HEK293 (cell line): Measurements from ENCODE around the gene STARD13.
A peak's percentile ranks its signal among the peaks of the same experiment; 100 is the strongest.

ENCODE experiments used
- BCL11A ChIP-seq: fragments of 450-650 bp; formaldehyde crosslinking; IDR thresholded peaks from 2 replicates; pipeline ENCODE4 v1.5.1; 2016; ENCODE audit warnings: low read depth, missing biosample characterization, missing genetic modification characterization
- EGR2 ChIP-seq: fragments of 450-650 bp; formaldehyde crosslinking; IDR thresholded peaks from 2 replicates; pipeline ENCODE4 v1.5.1; 2016; ENCODE audit warnings: low read depth, missing biosample characterization, missing genetic modification characterization
- OSR2 ChIP-seq: fragments of 450-650 bp; formaldehyde crosslinking; IDR thresholded peaks from 2 replicates; pipeline ENCODE4 v1.5.1; 2016; ENCODE audit warnings: missing biosample characterization, missing genetic modification characterization
- SALL2 ChIP-seq: fragments of 450-650 bp; formaldehyde crosslinking; IDR thresholded peaks from 2 replicates; pipeline ENCODE4 v1.5.0; 2017; ENCODE audit warnings: missing biosample characterization, mild to moderate bottlenecking, missing genetic modification characterization, borderline replicate concordance
- WT1 ChIP-seq: fragments of 450-650 bp; formaldehyde crosslinking; IDR thresholded peaks from 2 replicates; pipeline ENCODE4 v1.5.1; 2016; ENCODE audit warnings: missing biosample characterization, missing genetic modification characterization
- ZBTB17 ChIP-seq: fragments of 450-650 bp; formaldehyde crosslinking; IDR thresholded peaks from 2 replicates; pipeline ENCODE4 v1.5.1; 2016; ENCODE audit warnings: missing biosample characterization, missing genetic modification characterization
- ZBTB6 ChIP-seq: fragments of 450-650 bp; formaldehyde crosslinking; IDR thresholded peaks from 2 replicates; pipeline ENCODE4 v1.5.1; 2017; ENCODE audit warnings: missing biosample characterization, missing genetic modification characterization
- ZBTB8A ChIP-seq: fragments of 450-650 bp; formaldehyde crosslinking; IDR thresholded peaks from 2 replicates; pipeline ENCODE4 v1.5.1; 2016; ENCODE audit warnings: missing biosample characterization, missing genetic modification characterization
- ZEB2 ChIP-seq: fragments of 450-650 bp; formaldehyde crosslinking; IDR thresholded peaks from 2 replicates; pipeline ENCODE4 v1.5.1; 2016; ENCODE audit warnings: missing biosample characterization, missing genetic modification characterization
- ZFHX2 ChIP-seq: fragments of 450-650 bp; formaldehyde crosslinking; conservative IDR thresholded peaks from 2 replicates; pipeline ENCODE4 v1.5.1; 2016; ENCODE audit warnings: missing biosample characterization, missing genetic modification characterization
- ZNF146 ChIP-seq: fragments of 450-650 bp; formaldehyde crosslinking; IDR thresholded peaks from 2 replicates; pipeline ENCODE4 v1.5.1; 2016; ENCODE audit warnings: missing biosample characterization, missing genetic modification characterization
- ZNF155 ChIP-seq: fragments of 450-650 bp; formaldehyde crosslinking; IDR thresholded peaks from 2 replicates; pipeline ENCODE4 v1.5.1; 2016; ENCODE audit warnings: missing biosample characterization, missing genetic modification characterization
- ZNF157 ChIP-seq: fragments of 450-650 bp; formaldehyde crosslinking; IDR thresholded peaks from 2 replicates; pipeline ENCODE4 v1.5.1; 2016; ENCODE audit warnings: missing biosample characterization, missing genetic modification characterization
- ZNF394 ChIP-seq: fragments of 450-650 bp; formaldehyde crosslinking; IDR thresholded peaks from 2 replicates; pipeline ENCODE4 v1.5.1; 2016; ENCODE audit warnings: missing biosample characterization, missing genetic modification characterization, mild to moderate bottlenecking, moderate library complexity, borderline replicate concordance
- ZNF416 ChIP-seq: fragments of 450-650 bp; formaldehyde crosslinking; IDR thresholded peaks from 2 replicates; pipeline ENCODE4 v1.5.1; 2016; ENCODE audit warnings: missing biosample characterization, missing genetic modification characterization
- ZNF571 ChIP-seq: fragments of 450-650 bp; formaldehyde crosslinking; IDR thresholded peaks from 2 replicates; pipeline ENCODE4 v1.5.0; 2017; ENCODE audit warnings: missing biosample characterization, missing genetic modification characterization
- ZNF664 ChIP-seq: fragments of 450-650 bp; formaldehyde crosslinking; IDR thresholded peaks from 2 replicates; pipeline ENCODE4 v1.5.1; 2016; ENCODE audit warnings: missing biosample characterization, missing genetic modification characterization
- ZNF777 ChIP-seq: fragments of 450-650 bp; formaldehyde crosslinking; IDR thresholded peaks from 2 replicates; pipeline ENCODE4 v1.5.1; 2017; ENCODE audit warnings: missing biosample characterization, missing genetic modification characterization, borderline replicate concordance
- ZXDB ChIP-seq: fragments of 450-650 bp; formaldehyde crosslinking; IDR thresholded peaks from 2 replicates; pipeline ENCODE4 v1.5.1; 2016; ENCODE audit warnings: missing biosample characterization, missing genetic modification characterization
- TF ChIP-seq, protein P1 (sequence below): fragments of 450-650 bp; formaldehyde crosslinking; IDR thresholded peaks from 2 replicates; pipeline ENCODE4 v1.5.1; 2016; ENCODE audit warnings: missing biosample characterization, missing genetic modification characterization
- TF ChIP-seq, protein P2 (sequence below): fragments of 450-650 bp; formaldehyde crosslinking; IDR thresholded peaks from 2 replicates; pipeline ENCODE4 v1.5.1; 2016; ENCODE audit warnings: missing biosample characterization, missing genetic modification characterization
- TF ChIP-seq, protein P3 (sequence below): fragments of 450-650 bp; formaldehyde crosslinking; IDR thresholded peaks from 2 replicates; pipeline ENCODE4 v1.5.1; 2016; ENCODE audit warnings: missing biosample characterization, missing genetic modification characterization

STARD13 gene

GRCh38 chr13:33322965-33323668, 37.6 kb upstream of the STARD13 start (continued):
- 0 out of 2 replicates have a peak, but pooled peaks have one; percentile 24 for TF ChIP-seq ZBTB8A (tag by site-specific recombination)
- no peak for TF ChIP-seq ZNF777 (tag by site-specific recombination)
- TF ChIP-seq ZBTB17 (tag by site-specific recombination), result peak; percentile 63; the same call in 1 of the 2 replicates
- peak; percentile 23; the same call in 1 of the 2 replicates for TF ChIP-seq ZNF394
- TF ChIP-seq, protein P1, sequence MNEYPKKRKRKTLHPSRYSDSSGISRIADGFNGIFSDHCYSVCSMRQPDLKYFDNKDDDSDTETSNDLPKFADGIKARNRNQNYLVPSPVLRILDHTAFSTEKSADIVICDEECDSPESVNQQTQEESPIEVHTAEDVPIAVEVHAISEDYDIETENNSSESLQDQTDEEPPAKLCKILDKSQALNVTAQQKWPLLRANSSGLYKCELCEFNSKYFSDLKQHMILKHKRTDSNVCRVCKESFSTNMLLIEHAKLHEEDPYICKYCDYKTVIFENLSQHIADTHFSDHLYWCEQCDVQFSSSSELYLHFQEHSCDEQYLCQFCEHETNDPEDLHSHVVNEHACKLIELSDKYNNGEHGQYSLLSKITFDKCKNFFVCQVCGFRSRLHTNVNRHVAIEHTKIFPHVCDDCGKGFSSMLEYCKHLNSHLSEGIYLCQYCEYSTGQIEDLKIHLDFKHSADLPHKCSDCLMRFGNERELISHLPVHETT (tag by site-specific recombination), result no peak
- peak; percentile 80 for TF ChIP-seq ZNF664 (tag by site-specific recombination)
- no peak for TF ChIP-seq ZXDB (tag by site-specific recombination)
- TF ChIP-seq, protein P2, sequence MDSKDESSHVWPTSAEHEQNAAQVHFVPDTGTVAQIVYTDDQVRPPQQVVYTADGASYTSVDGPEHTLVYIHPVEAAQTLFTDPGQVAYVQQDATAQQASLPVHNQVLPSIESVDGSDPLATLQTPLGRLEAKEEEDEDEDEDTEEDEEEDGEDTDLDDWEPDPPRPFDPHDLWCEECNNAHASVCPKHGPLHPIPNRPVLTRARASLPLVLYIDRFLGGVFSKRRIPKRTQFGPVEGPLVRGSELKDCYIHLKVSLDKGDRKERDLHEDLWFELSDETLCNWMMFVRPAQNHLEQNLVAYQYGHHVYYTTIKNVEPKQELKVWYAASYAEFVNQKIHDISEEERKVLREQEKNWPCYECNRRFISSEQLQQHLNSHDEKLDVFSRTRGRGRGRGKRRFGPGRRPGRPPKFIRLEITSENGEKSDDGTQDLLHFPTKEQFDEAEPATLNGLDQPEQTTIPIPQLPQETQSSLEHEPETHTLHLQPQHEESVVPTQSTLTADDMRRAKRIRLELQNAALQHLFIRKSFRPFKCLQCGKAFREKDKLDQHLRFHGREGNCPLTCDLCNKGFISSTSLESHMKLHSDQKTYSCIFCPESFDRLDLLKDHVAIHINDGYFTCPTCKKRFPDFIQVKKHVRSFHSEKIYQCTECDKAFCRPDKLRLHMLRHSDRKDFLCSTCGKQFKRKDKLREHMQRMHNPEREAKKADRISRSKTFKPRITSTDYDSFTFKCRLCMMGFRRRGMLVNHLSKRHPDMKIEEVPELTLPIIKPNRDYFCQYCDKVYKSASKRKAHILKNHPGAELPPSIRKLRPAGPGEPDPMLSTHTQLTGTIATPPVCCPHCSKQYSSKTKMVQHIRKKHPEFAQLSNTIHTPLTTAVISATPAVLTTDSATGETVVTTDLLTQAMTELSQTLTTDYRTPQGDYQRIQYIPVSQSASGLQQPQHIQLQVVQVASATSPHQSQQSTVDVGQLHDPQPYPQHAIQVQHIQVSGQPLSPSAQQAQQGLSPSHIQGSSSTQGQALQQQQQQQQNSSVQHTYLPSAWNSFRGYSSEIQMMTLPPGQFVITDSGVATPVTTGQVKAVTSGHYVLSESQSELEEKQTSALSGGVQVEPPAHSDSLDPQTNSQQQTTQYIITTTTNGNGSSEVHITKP (tag by site-specific recombination), result no peak
- peak; percentile 64; the same call in 1 of the 2 replicates for TF ChIP-seq WT1 (tag by site-specific recombination)
- TF ChIP-seq OSR2, result peak; percentile 77
- no peak for TF ChIP-seq ZBTB6 (tag by site-specific recombination)
- TF ChIP-seq EGR2 (tag by site-specific recombination), result peak; percentile 83
- no peak for TF ChIP-seq ZNF571 (tag by site-specific recombination)
- TF ChIP-seq ZFHX2, result peak; percentile 91
- TF ChIP-seq ZNF146 (tag by site-specific recombination), result no peak
- 0 out of 2 replicates have a peak, but pooled peaks have one; percentile 17 for TF ChIP-seq ZEB2 (tag by site-specific recombination)
- TF ChIP-seq, protein P3, sequence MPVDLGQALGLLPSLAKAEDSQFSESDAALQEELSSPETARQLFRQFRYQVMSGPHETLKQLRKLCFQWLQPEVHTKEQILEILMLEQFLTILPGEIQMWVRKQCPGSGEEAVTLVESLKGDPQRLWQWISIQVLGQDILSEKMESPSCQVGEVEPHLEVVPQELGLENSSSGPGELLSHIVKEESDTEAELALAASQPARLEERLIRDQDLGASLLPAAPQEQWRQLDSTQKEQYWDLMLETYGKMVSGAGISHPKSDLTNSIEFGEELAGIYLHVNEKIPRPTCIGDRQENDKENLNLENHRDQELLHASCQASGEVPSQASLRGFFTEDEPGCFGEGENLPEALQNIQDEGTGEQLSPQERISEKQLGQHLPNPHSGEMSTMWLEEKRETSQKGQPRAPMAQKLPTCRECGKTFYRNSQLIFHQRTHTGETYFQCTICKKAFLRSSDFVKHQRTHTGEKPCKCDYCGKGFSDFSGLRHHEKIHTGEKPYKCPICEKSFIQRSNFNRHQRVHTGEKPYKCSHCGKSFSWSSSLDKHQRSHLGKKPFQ (tag by site-specific recombination), result no peak
- TF ChIP-seq ZNF416 (tag by site-specific recombination), result no peak
- TF ChIP-seq ZNF157, result no peak
- TF ChIP-seq BCL11A (tag by site-specific recombination), result no peak
- no peak for TF ChIP-seq SALL2 (tag by site-specific recombination)
- TF ChIP-seq ZNF155 (tag by site-specific recombination), result no peak
